Esophagus muscularis mucosa (tissue), 4 donors: ENCODE data around the gene RPL41. TPM values are rescaled to one million over a fixed set of nuclear protein-coding genes. Genes with fewer than 3 reads are reported as not detected.
"Not testable (repeated sequence)": the region's sequence is repeated elsewhere in the genome, so short reads cannot be mapped to it uniquely, and the experiment has no call there.

Experiments used
- DNase-seq: peaks from one replicate; pipeline ENCODE4 v3.0.0-alpha.2; 2017; ENCODE audit errors: extremely low spot score
- H3K27ac ChIP-seq, 4 donors: fragments of 200-600 bp; sonication (generic); replicated peaks in 1 of 4; 1 replicate in 3 of 4; 2 replicates in 1 of 4; pipeline ENCODE4 v1.5.1; 2016 to 2019; ENCODE audit warnings: mild to moderate bottlenecking in 1 of 4
- H3K27me3 ChIP-seq, 4 donors: fragments of 200-600 bp; sonication (generic); one replicate each; pipeline versions ENCODE4 v1.5.1 to v1.6.0; 2016 to 2019
- H3K36me3 ChIP-seq, 4 donors: fragments of 200-600 bp; sonication (generic); one replicate each; pipeline ENCODE4 v1.5.1; 2016 to 2019
- H3K4me1 ChIP-seq, 4 donors: fragments of 200-600 bp; sonication (generic); one replicate each; pipeline ENCODE4 v1.5.1; 2016 to 2019
- H3K4me3 ChIP-seq, 4 donors: fragments of 200-600 bp; sonication (generic); 1 replicate in 2 of 4; 2 replicates in 2 of 4; pipeline ENCODE4 v1.5.1; 2016 to 2019; ENCODE audit warnings: mild to moderate bottlenecking in 4 of 4, moderate library complexity in 1 of 4
- H3K9me3 ChIP-seq, 4 donors: fragments of 200-600 bp; sonication (generic); 1 replicate in 3 of 4; 2 replicates in 1 of 4; pipeline ENCODE4 v1.5.1; 2016 to 2019
- CTCF ChIP-seq, 3 experiments: fragments of 200-600 bp in 2 of 3; fragments of 450-650 bp in 1 of 3; sonication (generic) in 2 of 3; IDR thresholded peaks; one replicate each; pipeline ENCODE4 v1.5.1; 2017 to 2019; ENCODE audit warnings: antibody characterized with exemption in 3 of 3, mild to moderate bottlenecking in 2 of 3, moderate library complexity in 1 of 3
- EP300 ChIP-seq: sonication (generic); formaldehyde crosslinking; IDR thresholded peaks from one replicate; pipeline ENCODE4 v1.6.1; 2017; ENCODE audit warnings: antibody characterized with exemption
- POLR2A ChIP-seq: fragments of 450-650 bp; IDR thresholded peaks from one replicate; pipeline ENCODE4 v1.6.1; 2017; ENCODE audit warnings: antibody characterized with exemption, moderate library complexity, mild to moderate bottlenecking, low read depth
- POLR2AphosphoS5 ChIP-seq, 2 donors: sonication (generic); formaldehyde crosslinking; IDR thresholded peaks; one replicate each; pipeline ENCODE4 v1.6.1; 2017; ENCODE audit warnings: antibody characterized with exemption in 2 of 2
- WGBS: methylation state at CpG from one replicate; pipeline ENCODE4 v1.1.5; 2018; 5-methylcytosine and 5-hydroxymethylcytosine counted together
- intact Hi-C: fragments of 100-400 bp; cut with DNase I; formaldehyde crosslinking; loops from one replicate; pipeline ENCODE4 v1.15.1; 2023
- total RNA-seq, 4 donors: library from RNA; depleted of rRNA; stranded (reverse); fragments of >200 nt; gene quantifications; one replicate each; pipeline versions ENCODE4 v1.1.0 to v1.2.1, GENCODE V29; 2016

RPL41 gene
- total RNA-seq, 4 donors from 2014 or later = 1,962 to 4,166 (median 3,502) TPM

- H3K4me1 ChIP-seq = peaks cover 13 to 25% (median 17%) of the 10 kb centered on the region in 4 donors
- H3K9me3 ChIP-seq = no peaks in the 10 kb centered on the region
- intact Hi-C loops = no loop called here
- no peak for DNase-seq
- 96% methylated on average over 1 of the region's 1 CpG for WGBS
- TF ChIP-seq CTCF (IDR thresholded peaks at IDR 0.05) = no peak
- no peak for TF ChIP-seq POLR2AphosphoS5 (IDR thresholded peaks at IDR 0.05)
- no peak for TF ChIP-seq EP300
- TF ChIP-seq POLR2A = no peak
- H3K4me3 ChIP-seq = no peak overlapping the region
- H3K27ac ChIP-seq = no peak overlapping the region
- H3K36me3 ChIP-seq = peaks cover 41 to 50% (median 47%) of the 10 kb centered on the region in 4 donors
- H3K27me3 ChIP-seq = no peaks in the 10 kb centered on the region
These were observed 2.3 kb upstream of the RPL41 start for GRCh38 chr12:56114084-56114483.

- Histone ChIP-seq H3K27me3 (no peaks in the 10 kb centered on the region), H3K4me3 (peak overlapping the region; percentile 66 to 86 (median 78)), H3K4me1 (peaks cover 26 to 37% (median 29%) of the 10 kb centered on the region in 4 donors), H3K36me3 (peaks cover 29 to 41% (median 36%) of the 10 kb centered on the region in 4 donors), H3K27ac (peak overlapping the region; percentile 92 to 98 (median 94)), H3K9me3 (no peaks in the 10 kb centered on the region)
- TF ChIP-seq POLR2AphosphoS5 (IDR thresholded peaks at IDR 0.05) (no peak), EP300 (no peak), CTCF (IDR thresholded peaks at IDR 0.05) (no peak), POLR2A (no peak)
- 49% methylated on average over 10 of the region's 10 CpGs for WGBS
- intact Hi-C loops = no loop called here
- DNase-seq = no peak
These were observed 1.1 kb upstream of the RPL41 start for GRCh38 chr12:56115329-56115728.

GRCh38 chr12:56117082-56117706 lies 761 bp downstream of the RPL41 start:
- intact Hi-C loops, DNase-seq, H3K9me3 ChIP-seq, H3K27me3 ChIP-seq: not testable (repeated sequence)
- WGBS = 2% methylated on average over 16 of the region's 16 CpGs
- Histone ChIP-seq H3K4me3 (peak overlapping the region; percentile 66 to 86 (median 78)), H3K4me1 (peaks cover 39 to 56% (median 46%) of the 10 kb centered on the region in 4 donors), H3K36me3 (peaks cover 21 to 41% (median 36%) of the 10 kb centered on the region in 4 donors), H3K27ac (peak overlapping the region; percentile 92 to 98 (median 94))

- Histone ChIP-seq H3K36me3 (peaks cover 13 to 32% (median 29%) of the 10 kb centered on the region in 4 donors), H3K9me3 (no peaks in the 10 kb centered on the region), H3K4me3 (peak within 1 kb of the TSS; percentile 66 to 86 (median 78)), H3K27me3 (no peaks in the 10 kb centered on the region), H3K27ac (peak within 1 kb of the TSS; percentile 92 to 98 (median 94)), H3K4me1 (peaks cover 47 to 64% (median 54%) of the 10 kb centered on the region in 4 donors)
- intact Hi-C loops = loop anchor here (2.0 kb wide), 2 partner anchors 71 to 107 kb away; partner anchors contain the start of genes NABP2 and SMARCC2
- WGBS = under 1% methylated on average over 32 of the region's 61 CpGs
- peak; percentile 99 for DNase-seq
- TF ChIP-seq CTCF (IDR thresholded peaks at IDR 0.05) (peak; percentile 48 to 53 (median 48)), POLR2A (peak; percentile 86), POLR2AphosphoS5 (IDR thresholded peaks at IDR 0.05) (peak; percentile 98 to 100), EP300 (no peak)
These were observed 1.6 kb downstream of the RPL41 start, which contains the start of gene ZC3H10 for GRCh38 chr12:56117778-56118687. Gene ZC3H10 (plus strand): TSS chr12:56118266. CDS start chr12:56120563, 2,297 bp downstream.
